Left lung (tissue), 10 donors: ENCODE measurements around the gene SEC14L3. TPM values are rescaled to one million over a fixed set of nuclear protein-coding genes. Genes with fewer than 3 reads are reported as not detected.
A peak's percentile ranks its signal among the peaks of the same experiment; 100 is the strongest.
"Not testable (repeated sequence)": the region's sequence is repeated elsewhere in the genome, so short reads cannot be mapped to it uniquely, and the experiment has no call there.

ENCODE experiments used
- ATAC-seq: fragments of 200-7000 bp; cut with Tn5 transposase; one replicate; pipeline ENCODE4 v1.9.1; 2020; ENCODE audit warnings: moderate library complexity
- DNase-seq, 4 donors: peaks; one replicate each; pipeline ENCODE4 v3.0.0-alpha.2; 2013 to 2020
- H3K27ac ChIP-seq, 2 donors: fragments of 200-600 bp; sonication (generic) in 1 of 2; one replicate each; pipeline versions ENCODE4 v1.5.0 to v1.8.0; 2020 to 2021
- H3K27me3 ChIP-seq, 2 donors: fragments of 200-600 bp; sonication (generic) in 1 of 2; one replicate each; pipeline versions ENCODE4 v1.5.0 to v1.8.0; 2020 to 2021
- H3K36me3 ChIP-seq, 2 donors: fragments of 200-600 bp; sonication (generic) in 1 of 2; one replicate each; pipeline versions ENCODE4 v1.5.0 to v1.8.0; 2020 to 2021
- H3K4me1 ChIP-seq, 2 donors: fragments of 200-600 bp; one replicate each; pipeline ENCODE4 v1.8.0; 2021
- H3K4me3 ChIP-seq, 2 donors: fragments of 200-600 bp; sonication (generic) in 1 of 2; one replicate each; pipeline versions ENCODE4 v1.5.0 to v1.8.0; 2020 to 2021; ENCODE audit warnings: mild to moderate bottlenecking in 1 of 2
- H3K9me3 ChIP-seq, 2 donors: fragments of 200-600 bp; sonication (generic) in 1 of 2; one replicate each; pipeline versions ENCODE4 v1.5.0 to v1.8.0; 2020 to 2021
- intact Hi-C, 2 donors: fragments of 100-400 bp; cut with DNase I; formaldehyde crosslinking; loops; one replicate each; pipeline versions ENCODE4 v1.11.2 to v1.14.2; 2022
- polyA plus RNA-seq, 6 donors: library from polyadenylated mRNA; unstranded; fragments of 120-200 nt; gene quantifications; one replicate each; pipeline ENCODE4 v1.2.1, GENCODE V29; 2013; ENCODE audit not compliant: insufficient read length in 6 of 6
- total RNA-seq, 2 donors: library from RNA; stranded (reverse); fragmentation: NEBNext Ultra II Directional; extraction: Animal tissue kit (Norgen Biotek cat#: 25700); gene quantifications; one replicate each; pipeline ENCODE4 v1.2.1, GENCODE V29; 2021
- TF ChIP-seq, protein P1 (sequence below), 2 donors: fragments of 200-600 bp; sonication (generic) in 1 of 2; IDR thresholded peaks; one replicate each; pipeline versions ENCODE4 v1.5.0 to v1.8.0; 2021; ENCODE audit warnings: antibody characterized with exemption in 2 of 2
- donor health status: DM: no; HTN: yes; CAD: no.
- donor health status: DM: no; HTN: no; CAD: no.

The SEC14L3 gene
- total and polyA plus RNA-seq, 8 donors = 0.09 to 0.44 (median 0.24) TPM; not detected in 2

DNA sequence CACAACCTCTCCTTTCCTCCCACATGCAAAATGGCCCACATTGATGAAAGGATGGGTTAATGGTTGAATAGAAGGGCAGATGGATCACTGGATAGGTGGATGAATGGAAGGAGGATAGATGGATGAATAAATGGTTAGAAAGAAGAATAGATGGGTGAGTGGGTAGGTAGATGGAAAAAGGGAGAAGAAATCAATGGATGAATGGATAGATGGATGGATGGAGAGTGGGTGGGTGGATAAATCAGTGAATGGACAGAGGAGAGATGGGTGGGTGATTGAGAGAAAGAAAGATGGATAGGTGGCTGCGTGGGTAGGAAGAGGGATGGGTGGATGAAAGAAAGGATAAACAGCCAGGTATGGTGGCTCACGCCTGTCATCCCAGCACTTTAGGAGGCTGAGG is 1.2 kb downstream of the SEC14L3 start:
- Histone ChIP-seq H3K4me1 (no peaks in the 10 kb centered on the region), H3K9me3 (no peaks in the 10 kb centered on the region), H3K27me3 (peaks cover 0 to 30% of the 10 kb centered on the region in 2 donors), H3K4me3 (no peak overlapping the region), H3K36me3 (no peaks in the 10 kb centered on the region), H3K27ac (no peak overlapping the region)
- ATAC-seq (no peak), DNase-seq (no peak)
- intact Hi-C loops = no loop called here
- TF ChIP-seq, protein P1, sequence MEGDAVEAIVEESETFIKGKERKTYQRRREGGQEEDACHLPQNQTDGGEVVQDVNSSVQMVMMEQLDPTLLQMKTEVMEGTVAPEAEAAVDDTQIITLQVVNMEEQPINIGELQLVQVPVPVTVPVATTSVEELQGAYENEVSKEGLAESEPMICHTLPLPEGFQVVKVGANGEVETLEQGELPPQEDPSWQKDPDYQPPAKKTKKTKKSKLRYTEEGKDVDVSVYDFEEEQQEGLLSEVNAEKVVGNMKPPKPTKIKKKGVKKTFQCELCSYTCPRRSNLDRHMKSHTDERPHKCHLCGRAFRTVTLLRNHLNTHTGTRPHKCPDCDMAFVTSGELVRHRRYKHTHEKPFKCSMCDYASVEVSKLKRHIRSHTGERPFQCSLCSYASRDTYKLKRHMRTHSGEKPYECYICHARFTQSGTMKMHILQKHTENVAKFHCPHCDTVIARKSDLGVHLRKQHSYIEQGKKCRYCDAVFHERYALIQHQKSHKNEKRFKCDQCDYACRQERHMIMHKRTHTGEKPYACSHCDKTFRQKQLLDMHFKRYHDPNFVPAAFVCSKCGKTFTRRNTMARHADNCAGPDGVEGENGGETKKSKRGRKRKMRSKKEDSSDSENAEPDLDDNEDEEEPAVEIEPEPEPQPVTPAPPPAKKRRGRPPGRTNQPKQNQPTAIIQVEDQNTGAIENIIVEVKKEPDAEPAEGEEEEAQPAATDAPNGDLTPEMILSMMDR (IDR thresholded peaks at IDR 0.05) = no peak

DNA sequence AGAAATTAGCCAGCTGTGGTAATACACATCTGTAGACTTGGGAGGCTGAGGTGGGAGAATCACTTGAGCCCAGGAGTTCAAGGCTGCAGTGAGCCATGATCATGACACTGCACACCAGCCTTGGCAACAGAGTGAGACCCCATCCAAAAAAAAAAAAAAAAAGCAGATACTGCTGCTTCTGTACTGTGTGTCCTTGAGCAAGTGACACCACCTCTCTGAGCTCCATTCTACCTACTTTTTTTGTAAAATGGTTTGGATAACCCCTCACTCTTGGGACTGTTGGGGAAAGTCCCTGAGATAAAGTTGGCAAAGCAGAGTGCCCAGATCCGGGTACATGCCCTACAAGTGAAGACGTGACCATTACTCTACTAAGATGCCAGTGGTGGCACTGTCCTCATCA is 2.7 kb downstream of the SEC14L3 start:
- intact Hi-C loops = no loop called here
- Histone ChIP-seq H3K4me1 (no peaks in the 10 kb centered on the region), H3K9me3 (no peaks in the 10 kb centered on the region), H3K4me3 (no peak overlapping the region), H3K27me3 (peaks cover 0 to 25% of the 10 kb centered on the region in 2 donors), H3K27ac (no peak overlapping the region), H3K36me3 (no peaks in the 10 kb centered on the region)
- ATAC-seq (no peak), DNase-seq (no peak)
- TF ChIP-seq, protein P1 (IDR thresholded peaks at IDR 0.05) = no peak

DNA sequence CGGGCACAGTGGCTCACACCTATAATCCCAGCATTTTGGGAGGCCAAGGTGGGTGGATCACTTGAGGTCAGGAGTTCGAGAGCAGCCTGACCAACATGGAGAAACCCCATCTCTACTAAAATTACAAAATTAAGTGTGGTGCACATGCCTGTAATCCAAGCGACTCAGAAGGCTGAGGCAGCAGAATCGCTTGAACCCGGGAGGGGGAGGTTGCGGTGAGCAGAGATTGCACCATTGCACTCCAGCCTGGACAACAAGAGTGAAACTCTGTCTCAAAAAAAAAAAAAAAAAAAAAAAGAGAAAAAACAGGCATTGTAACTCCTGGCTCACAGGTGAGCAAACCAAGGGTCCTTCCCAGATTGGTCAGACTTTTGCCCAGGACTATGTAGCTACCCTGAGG is 11.3 kb downstream of the SEC14L3 start:
- not testable (repeated sequence) for ATAC-seq, DNase-seq, H3K27ac ChIP-seq

DNA sequence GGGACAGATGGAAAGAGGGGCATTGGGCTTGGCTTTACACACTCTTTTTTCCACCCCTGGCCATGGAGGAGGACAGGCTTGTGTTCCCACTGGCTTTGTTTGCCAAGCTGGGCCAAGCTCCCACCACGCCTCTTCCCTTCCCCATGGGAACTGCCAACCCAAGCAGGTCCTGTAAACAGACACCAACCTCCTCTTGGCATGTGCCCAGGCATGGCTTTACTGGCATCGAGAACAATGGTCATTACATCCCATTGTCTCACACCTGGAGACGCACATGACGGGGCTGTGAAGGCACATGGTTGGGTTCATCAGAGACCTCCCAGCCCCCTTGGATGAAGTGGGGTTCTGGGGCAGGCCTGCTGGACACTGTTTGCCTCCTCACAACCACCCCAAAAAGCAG is 11.7 kb downstream of the SEC14L3 start:
- H3K36me3 ChIP-seq = no peaks in the 10 kb centered on the region
- H3K27me3 ChIP-seq = no peaks in the 10 kb centered on the region
- ATAC-seq (no peak), DNase-seq (no peak)
- H3K4me3 ChIP-seq = no peak overlapping the region
- intact Hi-C loops = no loop called here
- no peaks in the 10 kb centered on the region for H3K4me1 ChIP-seq
- H3K27ac ChIP-seq = no peak overlapping the region
- H3K9me3 ChIP-seq = no peaks in the 10 kb centered on the region
- TF ChIP-seq, protein P1 (IDR thresholded peaks at IDR 0.05) = no peak

More for the DNA sequence above, 11.3 kb downstream of the SEC14L3 start:
- H3K9me3 ChIP-seq, H3K4me1 ChIP-seq, intact Hi-C loops, H3K36me3 ChIP-seq, H3K27me3 ChIP-seq, H3K4me3 ChIP-seq: not testable (repeated sequence)

DNA sequence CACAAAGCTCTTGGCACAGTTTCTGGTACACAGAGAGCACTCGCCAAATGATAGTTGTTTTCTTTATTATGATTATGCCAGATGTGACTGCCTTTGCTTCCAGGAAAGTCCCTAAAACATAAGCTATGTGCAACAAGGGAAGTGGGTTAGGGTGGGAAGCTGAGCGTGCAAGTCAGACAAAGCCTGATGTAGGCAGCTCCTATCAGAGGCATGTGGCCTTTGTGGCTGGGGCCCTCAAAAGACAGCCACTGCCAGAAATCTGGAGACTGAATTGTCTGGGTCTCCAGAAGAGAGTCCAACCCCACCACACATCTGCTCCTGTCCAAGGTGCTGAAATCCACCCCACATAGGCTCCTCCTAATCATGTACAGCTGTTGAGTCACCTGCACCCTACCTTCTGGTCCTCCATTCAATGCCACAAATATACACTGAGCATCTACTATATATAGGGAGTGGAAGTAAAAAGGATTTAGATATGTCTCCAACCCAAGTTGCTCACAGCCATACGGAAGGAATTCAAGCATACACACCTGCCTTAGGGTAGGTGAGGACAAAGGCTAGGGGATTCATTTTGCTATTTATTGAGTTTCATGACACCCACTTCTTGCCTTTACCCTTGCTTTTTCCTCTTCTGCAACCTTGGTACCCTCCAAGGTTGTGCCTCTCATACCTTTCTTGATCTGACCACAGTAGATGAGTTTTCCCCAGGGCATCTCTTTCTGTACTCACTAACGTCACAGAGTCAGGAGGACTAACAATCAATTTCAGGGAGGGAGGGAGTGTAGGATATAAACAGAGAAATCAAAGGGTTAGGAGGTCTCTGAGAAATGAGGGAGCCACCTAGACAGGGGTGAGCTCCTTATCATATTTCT is 12.4 kb downstream of the SEC14L3 start:
- TF ChIP-seq, protein P1 (IDR thresholded peaks at IDR 0.05) = no peak
- Histone ChIP-seq H3K27ac (no peak overlapping the region), H3K4me1 (no peaks in the 10 kb centered on the region), H3K4me3 (no peak overlapping the region), H3K27me3 (no peaks in the 10 kb centered on the region), H3K36me3 (no peaks in the 10 kb centered on the region), H3K9me3 (no peaks in the 10 kb centered on the region)
- ATAC-seq (no peak), DNase-seq (peak in 1 of 4 donors; percentile 31)
- intact Hi-C loops = no loop called here
